Trophoblast cell (in vitro differentiated cells and primary cell): ENCODE measurements around the gene DIO3. TPM values are rescaled to one million over a fixed set of nuclear protein-coding genes. Genes with fewer than 3 reads are reported as not detected.

Experiments used
- DNase-seq, 2 donors: peaks; one replicate each; pipeline ENCODE4 v3.0.0-alpha.2; 2016
- H2AFZ ChIP-seq: 2 replicates; pipeline ENCODE4 v1.6.1; 2013; ENCODE audit warnings: low read length, moderate library complexity, mild to moderate bottlenecking; ENCODE audit not compliant: insufficient read depth, poor library complexity
- H2AK5ac ChIP-seq: 2 replicates; pipeline ENCODE4 v1.6.1; 2013; ENCODE audit warnings: mild to moderate bottlenecking, low read length
- H2BK120ac ChIP-seq: 2 replicates; pipeline ENCODE4 v1.6.1; 2013; ENCODE audit warnings: low read length, mild to moderate bottlenecking, moderate library complexity; ENCODE audit not compliant: insufficient read depth, poor library complexity
- H2BK12ac ChIP-seq: 2 replicates; pipeline ENCODE4 v1.6.1; 2013; ENCODE audit warnings: mild to moderate bottlenecking, low read length, moderate library complexity
- H2BK5ac ChIP-seq: 2 replicates; pipeline ENCODE4 v1.6.1; 2013; ENCODE audit warnings: low read length, low read depth, moderate library complexity, mild to moderate bottlenecking; ENCODE audit not compliant: poor library complexity
- H3K14ac ChIP-seq: 2 replicates; pipeline ENCODE4 v1.6.1; 2013; ENCODE audit warnings: mild to moderate bottlenecking, low read length
- H3K18ac ChIP-seq: 2 replicates; pipeline ENCODE4 v1.6.1; 2013; ENCODE audit warnings: mild to moderate bottlenecking, low read length
- H3K23ac ChIP-seq: 2 replicates; pipeline ENCODE4 v1.6.1; 2013; ENCODE audit warnings: low read length
- H3K27ac ChIP-seq: 2 replicates; pipeline ENCODE4 v1.5.1; 2013; ENCODE audit warnings: low read depth, mild to moderate bottlenecking, inconsistent platforms, low read length, moderate library complexity
- H3K27me3 ChIP-seq: 2 replicates; pipeline ENCODE4 v1.6.1; 2013; ENCODE audit warnings: inconsistent platforms, mild to moderate bottlenecking, low read length, moderate library complexity; ENCODE audit not compliant: insufficient read depth
- H3K36me3 ChIP-seq, 2 experiments: 1 replicate in 1 of 2; 2 replicates in 1 of 2; pipeline ENCODE4 v1.6.1; 2013; ENCODE audit warnings: low read length in 2 of 2, mild to moderate bottlenecking in 2 of 2, moderate library complexity in 1 of 2; ENCODE audit not compliant: insufficient read depth in 2 of 2, control insufficient read depth in 1 of 2
- H3K4ac ChIP-seq: 2 replicates; pipeline ENCODE4 v1.6.1; 2013; ENCODE audit warnings: low read depth, mild to moderate bottlenecking, low read length, moderate library complexity
- H3K4me1 ChIP-seq, 2 experiments: 1 replicate in 1 of 2; 2 replicates in 1 of 2; pipeline ENCODE4 v1.6.1; 2013; ENCODE audit warnings: low read length in 2 of 2, mild to moderate bottlenecking in 2 of 2, moderate library complexity in 1 of 2; ENCODE audit not compliant: insufficient read depth in 2 of 2, control insufficient read depth in 1 of 2
- H3K4me2 ChIP-seq: 2 replicates; pipeline ENCODE4 v1.6.1; 2013; ENCODE audit warnings: inconsistent platforms, mild to moderate bottlenecking, low read length, moderate library complexity
- H3K4me3 ChIP-seq: 2 replicates; pipeline ENCODE4 v1.5.1; 2013; ENCODE audit warnings: mild to moderate bottlenecking, low read depth, low read length, inconsistent platforms
- H3K79me1 ChIP-seq: one replicate; pipeline ENCODE4 v1.6.1; 2013; ENCODE audit warnings: low read length
- H3K79me2 ChIP-seq: 2 replicates; pipeline ENCODE4 v1.6.1; 2013; ENCODE audit warnings: low read length, mild to moderate bottlenecking; ENCODE audit not compliant: control insufficient read depth, insufficient read depth, poor library complexity
- H3K9ac ChIP-seq: 2 replicates; pipeline ENCODE4 v1.6.1; 2013; ENCODE audit warnings: mild to moderate bottlenecking, low read length
- H3K9me3 ChIP-seq: 2 replicates; pipeline ENCODE4 v1.6.1; 2013; ENCODE audit warnings: low read depth, mild to moderate bottlenecking, control low read depth, inconsistent platforms, low read length; ENCODE audit not compliant: insufficient read depth
- H4K12ac ChIP-seq: 2 replicates; pipeline ENCODE4 v1.6.1; 2013; ENCODE audit warnings: low read depth, mild to moderate bottlenecking, low read length, moderate library complexity
- H4K8ac ChIP-seq: 2 replicates; pipeline ENCODE4 v1.6.1; 2013; ENCODE audit warnings: low read depth, mild to moderate bottlenecking, low read length, moderate library complexity
- H4K91ac ChIP-seq: one replicate; pipeline ENCODE4 v1.6.1; 2013; ENCODE audit warnings: low read depth, mild to moderate bottlenecking, low read length, moderate library complexity
- WGBS: extraction: QIAGEN DNeasy Blood & Tissue Kit; methylation state at CpG from one replicate; pipeline ENCODE4 v1.1.7; 2013; ENCODE audit warnings: missing lambda C conversion rate; ENCODE audit not compliant: insufficient read length, insufficient coverage; ENCODE audit errors: extremely low coverage; 5-methylcytosine and 5-hydroxymethylcytosine counted together
- polyA plus RNA-seq: library from polyadenylated mRNA; stranded (reverse); fragments of 200-250 nt; gene quantifications from 2 replicates; pipeline ENCODE4 v1.2.3, GENCODE V29; 2013

The DIO3 gene
- polyA plus RNA-seq, result 106 and 119 TPM in 2 replicates

DNA sequence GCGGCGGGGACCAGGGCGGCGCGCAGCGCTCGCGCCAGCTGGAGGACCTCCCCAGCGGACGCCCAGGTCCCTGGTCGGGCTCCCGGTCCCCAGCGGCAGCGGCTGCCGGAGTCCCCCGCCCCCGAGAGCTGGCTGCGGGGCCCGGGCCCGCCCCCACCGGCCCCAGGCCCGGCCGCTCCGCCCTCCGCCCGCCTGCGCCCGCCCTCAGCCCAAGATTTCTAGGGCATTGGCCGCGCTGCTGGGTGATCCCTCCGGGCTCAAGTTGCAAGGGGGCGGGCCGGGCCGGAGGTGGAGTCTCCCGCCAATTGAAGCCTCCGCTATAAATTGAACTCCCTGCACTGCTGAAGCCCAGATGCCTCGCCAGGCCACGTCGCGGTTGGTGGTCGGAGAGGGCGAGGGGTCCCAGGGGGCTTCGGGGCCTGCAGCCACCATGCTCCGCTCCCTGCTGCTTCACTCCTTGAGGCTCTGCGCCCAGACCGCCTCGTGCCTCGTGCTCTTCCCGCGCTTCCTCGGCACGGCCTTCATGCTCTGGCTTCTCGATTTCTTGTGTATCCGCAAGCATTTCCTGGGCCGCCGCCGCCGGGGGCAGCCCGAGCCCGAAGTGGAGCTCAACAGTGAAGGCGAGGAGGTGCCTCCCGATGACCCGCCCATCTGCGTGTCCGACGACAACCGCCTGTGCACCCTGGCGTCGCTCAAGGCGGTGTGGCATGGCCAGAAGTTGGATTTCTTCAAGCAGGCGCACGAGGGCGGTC is at the start of gene DIO3:
DIO3 (plus strand) TSS at position 351 of the 752 bp plus-strand sequence.
- Histone ChIP-seq H2BK5ac (no peak within 1 kb of the TSS), H3K18ac (no peak within 1 kb of the TSS), H2AFZ (no peak within 1 kb of the TSS), H2AK5ac (no peak within 1 kb of the TSS), H3K27ac (no peak within 1 kb of the TSS), H3K9me3 (peaks cover 17% of the 10 kb centered on the region), H3K79me2 (peaks cover 9% of the 10 kb centered on the region), H3K4me3 (peak within 1 kb of the TSS; percentile 76), H3K4me2 (peak within 1 kb of the TSS; percentile 64), H4K91ac (no peak within 1 kb of the TSS), H4K12ac (no peak within 1 kb of the TSS), H2BK12ac (no peak within 1 kb of the TSS), H3K4me1 (peaks cover 4 to 19% of the 10 kb centered on the region in 2 experiments), H3K14ac (no peak within 1 kb of the TSS), H4K8ac (no peak within 1 kb of the TSS), H3K27me3 (peaks cover 41% of the 10 kb centered on the region), H3K23ac (no peak within 1 kb of the TSS), H3K36me3 (peaks cover 2 to 5% of the 10 kb centered on the region in 2 experiments), H3K9ac (no peak within 1 kb of the TSS), H3K79me1 (peaks cover 9% of the 10 kb centered on the region), H3K4ac (no peak within 1 kb of the TSS), H2BK120ac (no peak within 1 kb of the TSS)
- DNase-seq, result no peak
- WGBS, result no CpG with 5 or more reads among the region's 73 CpGs

DNA sequence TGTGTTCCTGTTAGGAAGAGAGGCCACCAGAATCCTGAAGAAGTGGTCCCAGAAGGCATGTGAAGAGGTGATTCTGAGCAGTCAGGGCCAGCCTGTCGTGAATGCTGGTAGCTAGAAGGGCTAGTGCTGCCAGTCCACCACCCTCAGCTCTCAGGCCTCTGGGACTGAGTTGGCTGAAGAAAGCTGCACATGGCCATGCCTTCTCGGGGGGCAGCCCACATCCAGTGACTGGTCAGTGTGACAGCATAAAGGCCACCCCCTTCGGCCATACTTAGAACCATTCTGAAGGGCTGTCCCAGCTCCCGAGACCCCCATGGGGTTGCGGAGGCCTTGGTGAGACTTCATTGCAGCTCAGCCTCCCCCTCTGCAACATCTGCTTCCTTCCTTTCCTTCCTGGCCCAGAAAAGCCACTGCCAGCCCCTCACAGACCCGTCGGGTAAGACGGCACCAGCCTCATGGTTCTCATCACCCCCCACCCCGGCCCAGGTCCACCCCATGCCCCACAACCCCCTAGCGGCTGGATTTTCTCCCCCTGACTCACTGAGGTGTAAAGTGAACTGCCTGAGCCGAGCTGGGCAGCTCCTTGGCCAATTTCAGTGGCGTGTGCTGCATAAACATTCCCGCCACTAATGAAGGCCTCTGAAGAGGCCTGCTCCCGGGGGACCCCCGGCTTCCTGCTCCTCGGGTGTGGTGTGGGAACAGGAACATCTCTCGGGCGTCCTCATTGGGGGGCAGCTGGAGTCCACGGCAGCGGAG is 49.5 kb upstream of the DIO3 start:
- Histone ChIP-seq H2AK5ac (no peak overlapping the region), H3K14ac (no peak overlapping the region), H3K36me3 (no peaks in the 10 kb centered on the region), H3K9me3 (peaks cover 10% of the 10 kb centered on the region), H4K12ac (no peak overlapping the region), H4K91ac (no peak overlapping the region), H3K27ac (no peak overlapping the region), H3K9ac (no peak overlapping the region), H3K4me2 (no peak overlapping the region), H2AFZ (no peak overlapping the region), H3K4ac (no peak overlapping the region), H3K18ac (no peak overlapping the region), H3K79me1 (no peaks in the 10 kb centered on the region), H2BK120ac (no peak overlapping the region), H4K8ac (no peak overlapping the region), H2BK12ac (no peak overlapping the region), H3K23ac (no peak overlapping the region), H3K4me3 (no peak overlapping the region), H2BK5ac (no peak overlapping the region), H3K4me1 (no peaks in the 10 kb centered on the region), H3K27me3 (no peaks in the 10 kb centered on the region), H3K79me2 (no peaks in the 10 kb centered on the region)
- WGBS, result no CpG with 5 or more reads among the region's 20 CpGs
- no peak for DNase-seq

DNA sequence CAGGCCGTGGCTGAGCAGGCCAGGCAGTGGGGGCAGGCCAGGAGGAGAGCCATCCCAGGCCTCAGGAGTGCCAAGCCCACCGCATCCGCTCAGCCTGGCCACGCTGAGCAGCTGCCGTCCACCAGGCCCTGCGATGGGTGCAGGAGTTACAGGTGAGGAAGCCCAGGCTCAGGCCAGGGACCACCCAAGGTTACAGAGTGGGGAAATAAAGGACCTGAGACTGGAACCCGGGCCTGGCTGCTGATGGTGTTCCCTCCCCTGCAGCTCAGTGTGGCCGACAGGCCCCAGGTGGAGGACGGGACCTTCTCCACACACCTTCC is 49.0 kb upstream of the DIO3 start:
- no peak overlapping the region for H2AFZ ChIP-seq
- no peak overlapping the region for H3K4me3 ChIP-seq
- H3K27ac ChIP-seq, result no peak overlapping the region
- no peak overlapping the region for H3K4me2 ChIP-seq
- no peaks in the 10 kb centered on the region for H3K79me1 ChIP-seq
- no peak overlapping the region for H3K4ac ChIP-seq
- H3K36me3 ChIP-seq, result no peaks in the 10 kb centered on the region
- WGBS, result no CpG with 5 or more reads among the region's 9 CpGs
- H4K8ac ChIP-seq, result no peak overlapping the region
- no peak overlapping the region for H2AK5ac ChIP-seq
- DNase-seq, result no peak
- no peak overlapping the region for H2BK120ac ChIP-seq
- no peak overlapping the region for H4K12ac ChIP-seq
- no peak overlapping the region for H3K18ac ChIP-seq
- H4K91ac ChIP-seq, result no peak overlapping the region
- no peak overlapping the region for H2BK5ac ChIP-seq
- no peak overlapping the region for H3K23ac ChIP-seq
- no peak overlapping the region for H2BK12ac ChIP-seq
- no peak overlapping the region for H3K14ac ChIP-seq
- H3K9me3 ChIP-seq, result peaks cover 10% of the 10 kb centered on the region
- no peaks in the 10 kb centered on the region for H3K4me1 ChIP-seq
- no peaks in the 10 kb centered on the region for H3K79me2 ChIP-seq
- H3K27me3 ChIP-seq, result no peaks in the 10 kb centered on the region
- H3K9ac ChIP-seq, result no peak overlapping the region

DNA sequence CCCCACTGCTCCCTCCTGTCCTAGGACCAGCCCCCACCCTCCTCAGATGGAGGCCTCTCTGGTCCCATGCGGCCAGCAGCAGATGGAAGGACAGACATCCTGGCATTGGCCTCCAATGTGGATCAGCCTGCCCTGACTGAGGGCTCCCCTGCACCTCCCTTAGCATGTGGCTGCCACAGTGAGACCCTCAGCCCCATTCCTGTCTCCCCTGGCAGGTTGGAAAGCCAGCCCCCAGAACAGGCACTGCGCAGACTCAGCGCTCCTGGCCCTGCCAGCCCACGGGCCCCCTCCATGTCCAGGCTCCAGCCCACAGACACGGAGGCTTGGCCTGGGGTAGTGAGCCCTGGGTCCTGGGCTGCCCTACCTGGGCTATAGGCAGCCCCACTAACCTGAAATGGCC is 47.2 kb upstream of the DIO3 start:
- no CpG with 5 or more reads among the region's 5 CpGs for WGBS

More for the DNA sequence above, 47.2 kb upstream of the DIO3 start:
- H2AFZ ChIP-seq, result no peak overlapping the region
- no peak overlapping the region for H3K18ac ChIP-seq
- no peak overlapping the region for H3K23ac ChIP-seq
- H3K36me3 ChIP-seq, result no peaks in the 10 kb centered on the region
- no peak overlapping the region for H4K12ac ChIP-seq
- no peak overlapping the region for H2BK5ac ChIP-seq
- no peak overlapping the region for H3K4me3 ChIP-seq
- DNase-seq, result no peak
- no peak overlapping the region for H4K91ac ChIP-seq
- no peak overlapping the region for H2BK120ac ChIP-seq
- H2AK5ac ChIP-seq, result no peak overlapping the region
- no peak overlapping the region for H3K14ac ChIP-seq
- H2BK12ac ChIP-seq, result no peak overlapping the region
- H3K9ac ChIP-seq, result no peak overlapping the region
- H3K4me1 ChIP-seq, result no peaks in the 10 kb centered on the region
- H3K4ac ChIP-seq, result no peak overlapping the region
- H3K79me2 ChIP-seq, result no peaks in the 10 kb centered on the region
- H3K4me2 ChIP-seq, result no peak overlapping the region
- H3K27ac ChIP-seq, result no peak overlapping the region
- no peak overlapping the region for H4K8ac ChIP-seq
- H3K9me3 ChIP-seq, result peaks cover 10% of the 10 kb centered on the region
- no peaks in the 10 kb centered on the region for H3K79me1 ChIP-seq
- H3K27me3 ChIP-seq, result no peaks in the 10 kb centered on the region
